ENCODE measurements around the gene CHRDL2.

The CHRDL2 gene

GRCh38 chr11:74710281-74710938, 20.8 kb downstream of the CHRDL2 start:
- no peak for DNase-seq (ENCODE audit: low read depth in 2 of 2)

DNA sequence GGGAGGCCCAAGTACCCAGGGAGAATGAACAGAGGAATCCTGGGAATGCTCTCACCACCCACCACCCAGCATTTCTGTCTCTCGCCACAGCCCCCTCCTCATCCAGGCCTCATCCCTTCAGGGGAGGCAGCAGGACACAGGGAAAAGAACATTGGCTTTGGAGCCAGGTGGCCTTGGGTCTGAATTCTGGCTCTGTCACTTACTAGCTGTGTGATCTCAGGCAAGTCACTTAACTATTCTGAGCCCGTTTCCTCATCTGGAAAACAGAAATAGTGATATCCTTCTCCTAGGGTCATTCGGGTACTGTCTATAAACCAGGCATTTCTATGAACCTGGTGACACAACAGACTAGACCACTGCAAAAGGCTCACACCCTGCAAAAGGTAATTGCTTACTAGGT, 22.1 kb downstream of the CHRDL2 start:
- DNase-seq (ENCODE audit: low read depth in 2 of 2), result no peak

GRCh38 chr11:74707602-74708510, 23.4 kb downstream of the CHRDL2 start:
- no peak for DNase-seq (ENCODE audit: low read depth in 2 of 2)

GRCh38 chr11:74707182-74707581, 24.0 kb downstream of the CHRDL2 start:
- DNase-seq (ENCODE audit: low read depth in 2 of 2), result no peak

DNA sequence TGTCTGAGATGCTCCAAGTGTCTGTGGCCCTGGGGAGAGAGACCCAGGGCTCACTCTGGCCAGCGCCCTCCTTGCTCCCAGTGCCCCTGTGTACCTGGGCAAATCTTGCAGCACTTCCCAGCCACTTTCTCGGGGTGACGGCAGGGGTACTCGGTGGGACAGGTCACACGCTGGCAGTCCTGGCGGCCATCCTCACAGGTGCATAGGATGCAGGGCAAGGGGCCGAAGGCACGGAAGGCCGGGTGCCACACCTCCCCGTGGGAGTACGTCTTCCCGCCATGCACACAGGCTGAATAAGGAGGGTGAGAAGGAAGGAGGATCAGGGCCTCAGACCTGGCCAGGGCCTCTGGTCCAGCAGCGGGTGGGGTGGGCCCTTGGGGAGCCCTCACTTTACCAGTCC, 28.0 kb downstream of the CHRDL2 start:
- no peak for DNase-seq (ENCODE audit: low read depth in 2 of 2)

DNA sequence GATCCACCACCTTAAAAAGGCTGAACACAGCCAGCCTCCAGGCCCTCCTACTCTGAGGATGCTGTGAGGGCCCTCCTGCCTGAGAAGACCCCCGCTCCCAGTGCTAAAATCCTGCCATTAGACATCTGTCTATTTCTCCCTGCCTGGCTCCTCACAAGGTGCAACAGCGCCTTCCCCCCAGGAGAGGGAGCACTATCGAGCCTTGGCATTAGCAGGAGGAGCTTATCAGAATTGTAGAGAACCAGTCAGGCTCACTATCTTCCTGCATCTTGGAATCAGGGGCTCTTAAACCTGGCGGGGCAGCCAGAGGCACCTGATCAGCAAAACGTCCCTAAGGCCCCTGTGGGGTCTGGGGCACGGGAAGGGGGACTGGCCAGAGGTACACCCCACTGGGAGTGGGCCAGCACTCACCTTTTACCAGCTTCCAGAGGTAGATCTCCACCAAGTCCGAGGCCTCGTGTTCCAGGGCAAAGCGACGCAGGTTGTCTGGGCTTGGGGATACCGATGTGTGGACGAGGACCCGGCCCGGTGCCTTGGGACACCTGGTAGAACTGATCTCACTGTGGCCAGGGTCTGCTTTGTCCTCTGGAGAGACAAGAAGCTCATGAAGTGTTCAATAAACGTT, 28.7 kb downstream of the CHRDL2 start:
- peak in 1 of 2 donors; percentile 21 for DNase-seq (ENCODE audit: low read depth in 2 of 2)

DNA sequence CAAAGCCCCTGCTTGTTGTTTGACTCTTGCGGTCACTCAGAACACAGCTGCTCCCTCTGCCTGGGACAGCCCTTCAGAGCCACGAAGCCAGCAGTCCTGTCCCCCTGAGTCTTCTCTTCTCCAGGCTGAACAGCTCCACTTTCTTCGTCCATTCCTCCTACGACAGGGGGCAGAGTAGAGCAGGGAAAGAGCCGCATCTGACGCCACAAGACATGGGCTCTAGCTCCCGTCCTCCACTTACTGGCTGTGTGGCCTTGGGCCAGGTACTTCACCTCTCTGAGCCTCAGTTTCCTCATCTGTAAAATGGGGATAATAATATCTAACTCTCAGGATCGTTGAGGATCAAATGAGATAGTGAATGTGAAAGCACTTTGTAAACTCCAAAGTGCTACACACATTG, 29.9 kb downstream of the CHRDL2 start:
- no peak for DNase-seq (ENCODE audit: low read depth in 2 of 2)

DNA sequence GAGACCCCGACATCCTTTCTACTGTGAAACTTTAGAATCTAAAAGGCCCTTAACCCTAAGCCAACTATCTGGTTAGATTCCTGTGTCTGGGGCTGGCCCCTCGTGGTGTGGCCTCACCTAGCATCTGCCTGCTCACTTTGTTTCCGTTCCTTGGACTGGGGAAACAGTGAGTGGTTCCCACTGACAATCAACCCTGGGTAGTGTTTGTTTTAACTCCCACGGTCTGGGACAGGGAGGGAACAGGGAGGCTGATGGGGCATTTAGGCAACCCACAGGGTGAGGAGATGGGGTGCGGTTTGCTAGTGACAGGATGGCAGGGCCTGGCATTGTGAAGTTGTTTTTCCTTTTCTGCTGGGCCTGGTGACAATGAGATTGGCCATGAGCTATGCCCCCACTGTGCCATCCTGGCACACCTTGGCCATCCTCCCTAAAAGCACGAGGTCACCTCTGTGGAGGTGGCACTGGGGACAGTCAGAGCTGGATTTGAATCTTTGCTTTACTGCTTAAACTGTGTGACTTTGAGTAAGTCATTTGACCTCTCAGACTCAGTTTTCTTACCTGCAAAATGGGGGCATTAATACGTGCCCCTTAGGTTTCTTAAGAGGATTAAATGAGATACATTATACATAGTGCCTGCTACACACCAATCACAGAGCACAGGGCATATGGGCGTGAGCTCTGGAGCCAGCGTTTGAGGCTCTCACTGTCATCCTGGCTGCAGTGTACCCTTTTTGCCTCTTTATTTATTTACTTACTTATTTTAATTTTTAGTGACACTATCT, 31.4 kb downstream of the CHRDL2 start:
- no peak for DNase-seq (ENCODE audit: low read depth in 2 of 2)

GRCh38 chr11:74697722-74698121, 33.5 kb downstream of the CHRDL2 start:
- DNase-seq (ENCODE audit: low read depth in 2 of 2), result no peak

GRCh38 chr11:74696939-74697675, 34.1 kb downstream of the CHRDL2 start:
- DNase-seq (ENCODE audit: low read depth in 2 of 2), result no peak

DNA sequence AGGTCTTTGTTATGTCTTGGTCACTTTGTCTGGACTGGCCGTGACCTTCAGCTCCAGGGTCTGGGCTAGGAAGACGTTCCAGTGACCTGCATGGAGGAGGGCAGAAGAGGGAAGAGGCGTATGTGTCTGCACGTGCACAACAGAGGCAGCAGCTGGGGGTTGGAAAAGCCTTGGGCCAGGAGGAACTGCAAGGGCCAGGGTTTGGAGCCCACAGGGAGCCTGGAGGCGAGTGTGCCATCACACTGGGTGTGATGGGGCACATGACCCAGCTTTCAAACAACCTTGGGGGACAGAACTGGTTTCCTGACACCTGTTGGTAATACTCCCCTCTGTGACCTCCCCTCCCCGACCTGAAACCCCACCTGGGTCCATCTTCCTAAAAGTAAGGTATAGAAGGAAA, 34.7 kb downstream of the CHRDL2 start:
- DNase-seq (ENCODE audit: low read depth in 2 of 2), result no peak

DNA sequence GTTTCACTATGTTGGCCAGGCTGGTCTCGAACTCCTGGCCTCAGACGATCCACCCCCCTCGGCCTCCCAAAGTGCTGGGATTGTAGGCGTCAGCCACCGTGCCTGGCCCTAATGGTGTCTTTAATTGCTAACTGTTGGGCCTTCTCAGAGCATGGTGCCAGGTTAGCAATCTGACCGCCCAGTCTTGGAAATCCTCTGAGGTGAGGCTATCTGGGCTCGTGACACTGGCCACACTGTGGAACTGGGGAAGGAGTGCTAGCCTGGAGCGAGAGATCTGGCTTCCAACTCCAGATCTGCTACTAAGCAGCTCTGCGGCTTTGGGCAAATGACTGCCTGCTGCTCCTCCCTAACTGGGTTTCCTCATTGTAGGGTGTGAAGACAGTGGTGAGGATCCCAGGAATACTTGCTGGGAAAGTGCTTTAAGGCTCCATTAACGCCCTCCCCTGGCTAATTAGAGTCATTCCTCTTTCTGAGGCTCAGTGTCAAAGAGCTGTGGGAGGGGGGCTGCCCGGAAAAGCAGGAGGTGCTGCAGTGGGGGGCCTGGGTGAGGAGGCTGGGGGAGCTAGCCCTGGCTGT, 35.4 kb downstream of the CHRDL2 start:
- no peak for DNase-seq (ENCODE audit: low read depth in 2 of 2)

DNA sequence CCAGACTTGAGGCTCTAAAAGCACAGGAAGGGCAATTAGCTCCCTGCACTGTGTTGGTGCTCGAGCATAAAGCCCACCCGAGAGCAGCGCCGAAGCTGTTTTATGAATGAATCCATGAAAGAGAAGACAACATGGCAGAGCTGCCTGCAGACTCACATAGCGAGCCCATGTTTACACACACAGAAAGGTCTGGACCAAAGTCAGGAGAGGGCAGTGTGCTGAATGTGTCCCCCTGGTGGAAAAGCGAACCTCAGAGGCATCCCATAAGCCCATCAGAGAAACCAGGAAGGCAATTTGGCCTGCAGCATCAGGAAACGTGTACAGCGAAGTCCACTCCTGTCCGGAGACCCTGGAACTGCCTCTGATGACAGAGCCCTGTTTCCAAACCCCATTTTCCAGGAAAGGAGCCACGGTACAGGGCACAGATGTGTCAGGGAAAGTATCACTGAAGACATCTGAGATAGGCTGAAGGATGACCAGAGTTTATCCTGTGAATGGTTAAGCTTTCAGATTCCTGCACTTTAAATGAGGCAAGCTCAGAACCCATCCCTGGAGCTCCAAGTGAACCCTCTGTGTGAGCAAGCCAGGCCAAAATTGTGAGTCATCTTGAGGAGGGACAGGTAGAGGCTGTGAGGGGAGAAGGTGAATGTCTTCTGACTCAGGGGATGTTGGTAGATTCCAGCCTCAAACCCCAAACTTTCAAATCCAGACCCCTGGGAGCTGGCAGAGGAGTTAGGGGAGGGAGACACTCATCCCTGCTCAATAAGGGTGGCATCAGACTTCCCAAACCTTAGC, 36.9 kb downstream of the CHRDL2 start:
- no peak for DNase-seq (ENCODE audit: low read depth in 2 of 2)

GRCh38 chr11:74693531-74693930, 37.7 kb downstream of the CHRDL2 start:
- no peak for DNase-seq (ENCODE audit: low read depth in 2 of 2)

DNA sequence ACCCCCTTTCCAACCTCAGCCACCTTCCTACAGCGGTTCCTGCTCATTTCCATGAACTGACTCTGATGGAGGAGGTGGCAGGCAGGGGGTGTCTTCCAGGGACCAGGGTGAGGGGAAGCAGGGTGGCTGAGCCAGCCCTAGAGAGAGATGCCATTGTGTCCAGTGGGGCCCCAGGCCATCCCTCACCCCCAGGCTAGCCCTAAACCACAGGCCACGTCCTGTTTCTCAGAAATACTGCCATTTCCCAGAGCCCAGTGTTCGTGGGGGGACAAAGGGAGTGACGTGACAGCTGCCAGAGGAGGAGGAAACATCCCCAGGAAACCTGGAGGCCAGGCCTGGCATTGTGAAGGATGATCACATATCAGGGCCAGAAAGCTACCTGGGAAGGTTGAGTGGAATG, 39.5 kb downstream of the CHRDL2 start:
- no peak for DNase-seq (ENCODE audit: low read depth in 2 of 2)

GRCh38 chr11:74689666-74690065, 41.6 kb downstream of the CHRDL2 start:
- DNase-seq (ENCODE audit: low read depth in 2 of 2), result no peak

GRCh38 chr11:74687237-74688023, 43.8 kb downstream of the CHRDL2 start:
- no peak for DNase-seq (ENCODE audit: low read depth in 2 of 2)

DNA sequence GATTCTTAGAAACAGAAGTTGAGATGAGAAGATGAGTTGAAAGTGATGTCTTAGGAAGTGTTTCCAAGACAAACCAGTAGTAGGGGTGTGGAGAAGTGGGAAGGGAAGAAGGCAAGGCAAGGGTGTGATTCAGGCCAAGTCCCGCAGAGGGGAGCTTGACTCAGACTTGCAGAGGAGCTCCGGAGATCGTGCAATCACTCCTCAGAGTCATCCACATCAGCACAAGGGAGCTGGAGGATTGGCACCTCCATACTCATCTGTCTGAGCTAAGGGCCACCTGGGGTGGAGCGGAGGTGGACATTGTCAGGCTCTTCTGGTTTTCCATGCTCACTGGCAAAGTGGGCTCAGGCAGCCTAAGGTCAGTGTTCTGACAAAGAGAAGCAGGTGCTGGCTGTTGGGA, 44.4 kb downstream of the CHRDL2 start:
- DNase-seq (ENCODE audit: low read depth in 2 of 2), result no peak

GRCh38 chr11:74685905-74686304, 45.3 kb downstream of the CHRDL2 start:
- no peak for DNase-seq (ENCODE audit: low read depth in 2 of 2)
